HG03442 (cell line): ENCODE measurements around the gene FMN2.
"Not testable (repeated sequence)": the region's sequence is repeated elsewhere in the genome, so short reads cannot be mapped to it uniquely, and the experiment has no call there.

Source experiments
- ATAC-seq: cut with Tn5 transposase; IDR thresholded peaks from one replicate; pipeline ENCODE4 v1.9.1; 2021; ENCODE audit warnings: mild to moderate bottlenecking, moderate library complexity; ENCODE audit not compliant: unreplicated experiment

Gene FMN2

GRCh38 chr1:240134596-240134995 lies 42.9 kb downstream of the FMN2 start:
- no peak for ATAC-seq

- ATAC-seq: no peak
Measured at GRCh38 chr1:240136402-240136801, 44.7 kb downstream of the FMN2 start.

GRCh38 chr1:240138867-240139266 lies 47.2 kb downstream of the FMN2 start:
- no peak for ATAC-seq

GRCh38 chr1:240139511-240139910 lies 47.8 kb downstream of the FMN2 start:
- no peak for ATAC-seq

GRCh38 chr1:240145120-240145519 lies 53.4 kb downstream of the FMN2 start:
- no peak for ATAC-seq

- ATAC-seq: no peak
Measured at GRCh38 chr1:240148333-240148732, 56.6 kb downstream of the FMN2 start.

- no peak for ATAC-seq
Measured at GRCh38 chr1:240149484-240150094, 57.9 kb downstream of the FMN2 start.

GRCh38 chr1:240151136-240151735 lies 59.6 kb downstream of the FMN2 start:
- no peak for ATAC-seq

GRCh38 chr1:240152611-240153297 lies 61.1 kb downstream of the FMN2 start:
- ATAC-seq: no peak

GRCh38 chr1:240155605-240156004 lies 63.9 kb downstream of the FMN2 start:
- ATAC-seq: no peak

GRCh38 chr1:240164742-240165141 lies 73.1 kb downstream of the FMN2 start:
- no peak for ATAC-seq

- ATAC-seq: no peak
Measured at GRCh38 chr1:240169188-240169587, 77.5 kb downstream of the FMN2 start.

- no peak for ATAC-seq
Measured at GRCh38 chr1:240170266-240170665, 78.6 kb downstream of the FMN2 start.

GRCh38 chr1:240170806-240171205 lies 79.1 kb downstream of the FMN2 start:
- ATAC-seq: no peak

- ATAC-seq: no peak
Measured at GRCh38 chr1:240171907-240172306, 80.2 kb downstream of the FMN2 start.

GRCh38 chr1:240173836-240174235 lies 82.2 kb downstream of the FMN2 start:
- ATAC-seq: no peak

- no peak for ATAC-seq
Measured at GRCh38 chr1:240174734-240175133, 83.1 kb downstream of the FMN2 start.

GRCh38 chr1:240178366-240178765 lies 86.7 kb downstream of the FMN2 start:
- ATAC-seq: no peak

GRCh38 chr1:240184682-240185081 lies 93.0 kb downstream of the FMN2 start:
- ATAC-seq: not testable (repeated sequence)

GRCh38 chr1:240188139-240188538 lies 96.5 kb downstream of the FMN2 start:
- ATAC-seq: no peak

- peak; percentile 72 for ATAC-seq
Measured at GRCh38 chr1:240189386-240189989, 97.8 kb downstream of the FMN2 start.

- ATAC-seq: no peak
Measured at GRCh38 chr1:240190881-240191401, 99.3 kb downstream of the FMN2 start.
